Neural progenitor cell (in vitro differentiated cells): ENCODE measurements around the gene RRM2. TPM values are rescaled to one million over a fixed set of nuclear protein-coding genes. Genes with fewer than 3 reads are reported as not detected.

Experiments used
- DNase-seq: peaks from one replicate; pipeline ENCODE4 v3.0.0-alpha.2; 2016; ENCODE audit warnings: low spot score
- H2AFZ ChIP-seq: fragments of 200-600 bp; sonication (generic); replicated peaks from 2 replicates; pipeline ENCODE4 v1.6.1; 2016; ENCODE audit warnings: antibody characterized with exemption
- H3F3A ChIP-seq: fragments of 200-600 bp; sonication (generic); 2 replicates; pipeline ENCODE4 v1.6.1; 2016; ENCODE audit warnings: antibody characterized with exemption, low read depth
- H3K27ac ChIP-seq: fragments of 200-600 bp; sonication (generic); 2 replicates; pipeline ENCODE4 v1.5.1; 2016; ENCODE audit warnings: mild to moderate bottlenecking
- H3K27me3 ChIP-seq: fragments of 200-600 bp; sonication (generic); 2 replicates; pipeline ENCODE4 v1.6.1; 2016; ENCODE audit warnings: mild to moderate bottlenecking, moderate library complexity
- H3K36me3 ChIP-seq: fragments of 200-600 bp; sonication (generic); 2 replicates; pipeline ENCODE4 v1.5.1; 2016
- H3K4me1 ChIP-seq: fragments of 200-600 bp; sonication (generic); 2 replicates; pipeline ENCODE4 v1.6.1; 2016; ENCODE audit warnings: mixed run types
- H3K4me2 ChIP-seq: fragments of 200-600 bp; sonication (generic); 2 replicates; pipeline ENCODE4 v1.6.1; 2016
- H3K4me3 ChIP-seq: fragments of 200-600 bp; sonication (generic); 2 replicates; pipeline ENCODE4 v1.5.1; 2016
- H3K79me2 ChIP-seq: fragments of 200-600 bp; sonication (generic); 2 replicates; pipeline ENCODE4 v1.6.1; 2016; ENCODE audit warnings: low read depth
- H3K9ac ChIP-seq: fragments of 200-600 bp; sonication (generic); 2 replicates; pipeline ENCODE4 v1.6.1; 2016
- H3K9me3 ChIP-seq: fragments of 200-600 bp; sonication (generic); 2 replicates; pipeline ENCODE4 v1.5.1; 2016; ENCODE audit warnings: low read depth
- H4K20me1 ChIP-seq: fragments of 200-600 bp; sonication (generic); 2 replicates; pipeline ENCODE4 v1.6.1; 2016; ENCODE audit warnings: low read depth
- H3K27ac Mint-ChIP-seq: 3 replicates; pipeline ENCODE4 v1.8.0; 2021; ENCODE audit warnings: mixed read lengths
- H3K27me3 Mint-ChIP-seq: 2 replicates; pipeline ENCODE4 v1.8.0; 2022; ENCODE audit warnings: low read depth, mild to moderate bottlenecking, inconsistent platforms, moderate library complexity, mixed read lengths; ENCODE audit not compliant: insufficient read depth
- H3K36me3 Mint-ChIP-seq: 3 replicates; pipeline ENCODE4 v1.8.0; 2021; ENCODE audit warnings: mixed read lengths
- H3K4me1 Mint-ChIP-seq: 3 replicates; pipeline ENCODE4 v1.8.0; 2021; ENCODE audit warnings: mixed read lengths
- H3K4me3 Mint-ChIP-seq: 3 replicates; pipeline ENCODE4 v1.8.0; 2021; ENCODE audit warnings: mild to moderate bottlenecking, moderate library complexity, mixed read lengths
- H3K9me3 Mint-ChIP-seq: 3 replicates; pipeline ENCODE4 v1.8.0; 2020; ENCODE audit warnings: mixed read lengths
- CTCF ChIP-seq: fragments of 200-600 bp; sonication (generic); IDR thresholded peaks from 2 replicates; pipeline ENCODE4 v1.5.1; 2017; ENCODE audit warnings: antibody characterized with exemption, mild to moderate bottlenecking
- EZH2 ChIP-seq: fragments of 200-600 bp; sonication (generic); IDR thresholded peaks from 2 replicates; pipeline ENCODE4 v1.6.1; 2017; ENCODE audit warnings: antibody characterized with exemption, mild to moderate bottlenecking, moderate library complexity
- EZH2phosphoT487 ChIP-seq: fragments of 200-600 bp; sonication (generic); IDR thresholded peaks from 2 replicates; pipeline ENCODE4 v1.6.1; 2017; ENCODE audit warnings: antibody characterized with exemption
- total RNA-seq: library from RNA; depleted of rRNA; stranded (reverse); fragments of >200 nt; gene quantifications from 2 replicates; pipeline ENCODE4 v1.2.3, GENCODE V29; 2015; ENCODE audit warnings: low replicate concordance

The RRM2 gene
- total RNA-seq, 1 donor from 2014 or later = 66.0 TPM

- DNase-seq = no peak
- H3K27ac ChIP-seq = peak overlapping the region; percentile 63
- H3K27me3 Mint-ChIP-seq = peaks cover 7% of the 10 kb centered on the region
- H2AFZ ChIP-seq = peak overlapping the region; percentile 89
- peak overlapping the region; percentile 60 for H3K4me2 ChIP-seq
- H3K9me3 Mint-ChIP-seq = no peaks in the 10 kb centered on the region
- H3K79me2 ChIP-seq = no peaks in the 10 kb centered on the region
- TF ChIP-seq EZH2 = no peak
- H3K4me3 ChIP-seq = no peak overlapping the region
- H4K20me1 ChIP-seq = peaks cover 11% of the 10 kb centered on the region
- no peak overlapping the region for H3K9ac ChIP-seq
- peak overlapping the region; percentile 87 for H3K27ac Mint-ChIP-seq
- no peak overlapping the region for H3K4me3 Mint-ChIP-seq
- H3K36me3 Mint-ChIP-seq = peaks cover 7% of the 10 kb centered on the region
- H3K27me3 ChIP-seq = no peaks in the 10 kb centered on the region
- peaks cover 14% of the 10 kb centered on the region for H3F3A ChIP-seq
- no peaks in the 10 kb centered on the region for H3K36me3 ChIP-seq
- H3K4me1 Mint-ChIP-seq = peaks cover 56% of the 10 kb centered on the region
- H3K4me1 ChIP-seq = peaks cover 25% of the 10 kb centered on the region
- no peaks in the 10 kb centered on the region for H3K9me3 ChIP-seq
Measured at GRCh38 chr2:10159581-10160131, 37.1 kb downstream of the RRM2 start.

- Mint-ChIP-seq H3K9me3 (no peaks in the 10 kb centered on the region), H3K27ac (no peak overlapping the region), H3K27me3 (peaks cover 10% of the 10 kb centered on the region), H3K36me3 (peaks cover 6% of the 10 kb centered on the region), H3K4me1 (peaks cover 61% of the 10 kb centered on the region), H3K4me3 (no peak overlapping the region)
- TF ChIP-seq CTCF (no peak), EZH2phosphoT487 (no peak)
- Histone ChIP-seq H2AFZ (no peak overlapping the region), H3K4me2 (no peak overlapping the region), H3K9me3 (no peaks in the 10 kb centered on the region), H3K27me3 (no peaks in the 10 kb centered on the region), H3K4me3 (no peak overlapping the region), H3K27ac (no peak overlapping the region), H3K79me2 (no peaks in the 10 kb centered on the region), H3K9ac (no peak overlapping the region), H4K20me1 (peaks cover 11% of the 10 kb centered on the region), H3K36me3 (no peaks in the 10 kb centered on the region), H3K4me1 (peaks cover 25% of the 10 kb centered on the region), H3F3A (peaks cover 14% of the 10 kb centered on the region)
- DNase-seq = no peak
Measured at GRCh38 chr2:10160203-10160955, 37.8 kb downstream of the RRM2 start.

GRCh38 chr2:10161206-10161931 lies 38.8 kb downstream of the RRM2 start:
- Mint-ChIP-seq H3K27me3 (peaks cover 11% of the 10 kb centered on the region), H3K36me3 (peaks cover 2% of the 10 kb centered on the region), H3K9me3 (no peaks in the 10 kb centered on the region), H3K27ac (peak overlapping the region; percentile 78), H3K4me3 (peak overlapping the region; percentile 44), H3K4me1 (peaks cover 63% of the 10 kb centered on the region)
- no peaks in the 10 kb centered on the region for H3K36me3 ChIP-seq
- no peak for DNase-seq
- peaks cover 25% of the 10 kb centered on the region for H3K4me1 ChIP-seq
- H3K4me2 ChIP-seq = no peak overlapping the region
- H3K9ac ChIP-seq = no peak overlapping the region
- TF ChIP-seq EZH2phosphoT487 (no peak), CTCF (no peak), EZH2 (no peak)
- no peak overlapping the region for H3K4me3 ChIP-seq
- peaks cover 14% of the 10 kb centered on the region for H3F3A ChIP-seq
- H3K9me3 ChIP-seq = no peaks in the 10 kb centered on the region
- no peaks in the 10 kb centered on the region for H3K27me3 ChIP-seq
- H2AFZ ChIP-seq = no peak overlapping the region
- H3K27ac ChIP-seq = no peak overlapping the region
- no peaks in the 10 kb centered on the region for H3K79me2 ChIP-seq
- peaks cover 11% of the 10 kb centered on the region for H4K20me1 ChIP-seq
